ENCODE measurements around the gene RAB5IF.
"Not testable (repeated sequence)": the region's sequence is repeated elsewhere in the genome, so short reads cannot be mapped to it uniquely, and the experiment has no call there.

RAB5IF gene

DNA sequence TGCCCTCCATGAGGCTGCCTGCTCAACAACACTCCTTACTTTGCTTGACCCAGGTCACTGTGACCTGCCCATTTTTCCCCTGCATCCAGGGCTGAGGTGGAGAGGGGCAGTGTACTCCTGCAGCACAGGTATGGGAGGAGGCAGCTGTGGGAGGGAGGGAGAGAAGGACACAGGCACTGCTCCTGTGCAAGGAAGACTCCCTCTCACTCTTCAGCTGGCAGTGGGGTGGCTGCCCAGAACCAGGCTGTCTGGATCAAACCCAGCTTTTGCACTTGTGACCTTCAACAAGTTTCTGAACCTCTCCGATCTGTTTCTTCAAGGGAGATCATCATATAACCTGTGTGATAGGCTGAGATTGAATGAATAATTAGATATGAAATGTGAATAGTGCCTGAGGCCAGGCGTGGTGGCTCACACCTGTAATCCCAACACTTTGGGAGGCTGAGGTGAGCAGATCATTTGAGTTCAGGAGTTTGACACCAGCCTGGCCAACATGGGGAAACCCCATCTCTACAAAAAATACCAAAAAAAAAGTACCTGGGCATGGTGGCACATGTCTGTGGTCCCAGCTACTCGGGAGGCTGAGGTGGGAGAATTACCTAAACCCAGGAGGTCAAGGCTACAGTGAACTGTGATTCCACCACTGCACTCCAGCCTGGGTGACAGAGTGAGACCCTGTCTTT, 18.1 kb upstream of the RAB5IF start:
- DNase-seq: no peak

DNA sequence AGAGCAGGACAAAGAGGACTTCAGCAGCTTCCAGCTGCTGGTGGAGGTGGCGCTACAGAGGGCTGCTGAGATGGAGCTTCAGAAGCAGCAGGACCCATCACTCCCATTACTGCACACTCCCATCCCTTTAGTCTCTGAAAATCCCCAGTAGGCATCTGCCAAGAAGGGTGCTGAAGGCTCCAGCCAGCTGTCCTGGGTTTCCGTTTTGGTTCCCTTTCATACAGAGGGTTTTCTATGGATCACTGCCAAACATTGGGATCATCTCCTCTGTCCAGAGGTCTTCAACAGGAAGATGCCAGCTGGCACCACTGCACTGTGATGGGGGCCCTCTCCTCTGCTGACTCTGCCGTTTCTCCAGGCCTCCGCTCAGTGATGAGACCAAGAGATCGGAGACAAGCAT, 14.3 kb upstream of the RAB5IF start:
- no peak for DNase-seq

DNA sequence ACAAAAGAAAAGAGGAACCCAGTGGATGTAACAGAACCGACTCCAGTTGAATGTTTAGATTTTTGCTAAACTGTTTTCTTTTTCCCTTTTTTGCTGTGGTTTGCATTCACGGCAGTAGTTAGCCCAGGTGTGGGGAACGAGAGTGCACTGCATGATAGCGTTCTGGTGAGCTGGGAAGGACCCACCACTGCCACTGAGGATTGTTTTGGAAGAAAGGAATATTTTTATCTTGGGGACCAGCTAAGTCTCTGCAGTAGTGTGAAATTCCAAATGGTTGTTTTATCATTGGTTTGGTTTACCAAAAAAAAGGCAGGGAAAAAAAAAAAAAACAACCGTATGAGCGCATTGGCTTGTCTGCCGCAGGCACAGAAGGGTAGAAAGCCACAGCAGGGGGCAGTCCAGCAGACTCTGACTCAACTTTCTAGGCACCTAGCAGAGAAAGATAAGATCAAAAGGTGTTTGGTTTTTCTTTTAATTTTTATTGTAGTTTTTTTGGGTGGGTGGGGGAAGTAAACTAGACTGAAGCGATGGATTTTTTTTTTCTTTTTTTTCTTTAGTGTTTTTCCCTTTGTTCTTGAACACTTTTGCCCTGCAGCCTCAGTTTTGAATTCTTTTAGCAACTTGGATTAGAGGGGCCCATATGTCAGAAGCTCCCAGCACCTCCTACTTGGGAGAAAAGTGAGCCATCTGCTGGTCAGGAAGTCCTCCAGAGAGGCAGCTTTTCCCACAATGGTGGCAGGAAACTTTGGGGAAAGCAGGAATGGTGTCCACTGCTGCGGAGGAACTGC, 13.5 kb upstream of the RAB5IF start:
- DNase-seq: peak in 1 of 3 experiments; percentile 59

DNA sequence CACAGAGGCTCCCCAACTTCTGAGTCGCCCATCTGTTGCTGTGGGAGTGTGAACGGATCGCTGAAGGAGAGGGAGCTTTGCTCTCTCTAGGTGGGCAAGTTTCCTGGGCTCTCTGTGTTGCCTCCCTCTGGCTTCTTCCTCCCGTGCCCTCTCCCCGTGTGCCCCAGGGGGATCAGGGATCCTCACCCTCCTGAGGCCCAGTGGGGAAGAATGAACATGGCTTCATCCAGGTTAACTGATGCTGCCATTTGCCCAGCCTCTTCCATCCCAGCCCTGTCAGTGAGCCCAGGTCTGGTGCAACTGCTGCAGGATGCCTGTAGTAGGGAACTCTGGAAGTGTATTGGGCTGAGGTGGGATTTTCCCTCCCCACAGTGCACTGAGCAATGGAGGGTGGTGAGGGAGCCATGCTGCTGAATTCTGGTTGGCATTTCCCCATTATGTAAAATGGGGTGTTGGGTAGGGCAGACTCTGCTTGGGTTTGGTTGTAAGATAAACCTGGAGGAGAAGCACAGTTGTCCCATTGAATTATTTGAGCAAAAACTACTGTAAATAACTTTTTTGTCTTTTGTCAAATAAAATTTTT, 12.1 kb upstream of the RAB5IF start:
- no peak for DNase-seq

DNA sequence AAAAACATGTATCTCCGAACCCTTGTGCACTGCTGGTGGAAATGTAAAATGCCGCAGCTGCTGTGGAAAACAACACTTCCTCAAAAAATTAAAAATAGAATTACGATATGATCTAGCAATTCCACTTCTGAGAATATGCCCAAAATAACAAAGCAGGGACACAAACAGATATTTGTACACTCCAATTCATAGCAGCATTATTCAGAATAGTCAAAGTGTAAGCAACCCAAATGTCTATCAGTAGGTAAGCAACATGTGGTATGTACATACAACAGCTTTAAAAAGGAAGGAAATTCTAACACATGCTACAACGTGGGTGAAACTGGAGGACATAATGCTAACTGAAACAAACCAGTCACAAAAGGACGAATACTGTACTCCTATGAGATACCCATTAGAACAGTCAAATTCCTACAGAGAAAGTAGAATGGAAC, 5.7 kb upstream of the RAB5IF start:
- no peak for DNase-seq

DNA sequence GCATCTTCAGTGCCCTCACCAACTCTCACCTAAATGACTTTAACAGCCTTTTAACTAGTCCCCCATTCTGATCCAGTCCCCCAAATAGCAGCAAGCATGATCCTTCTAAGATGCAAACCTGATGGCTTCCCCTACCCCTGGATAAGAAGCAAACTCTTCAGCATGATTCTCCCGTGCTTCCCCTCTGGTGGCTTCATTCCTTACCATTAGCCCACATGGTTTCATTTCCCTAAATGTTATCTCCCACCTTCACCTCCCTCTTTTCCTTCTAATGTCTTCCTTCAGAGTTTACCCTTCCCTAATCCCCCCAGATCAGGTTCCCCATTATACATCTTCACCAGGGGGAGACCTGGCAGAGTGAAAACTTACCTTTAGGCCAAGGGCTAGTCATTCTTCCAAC, 4.0 kb upstream of the RAB5IF start:
- no peak for DNase-seq

DNA sequence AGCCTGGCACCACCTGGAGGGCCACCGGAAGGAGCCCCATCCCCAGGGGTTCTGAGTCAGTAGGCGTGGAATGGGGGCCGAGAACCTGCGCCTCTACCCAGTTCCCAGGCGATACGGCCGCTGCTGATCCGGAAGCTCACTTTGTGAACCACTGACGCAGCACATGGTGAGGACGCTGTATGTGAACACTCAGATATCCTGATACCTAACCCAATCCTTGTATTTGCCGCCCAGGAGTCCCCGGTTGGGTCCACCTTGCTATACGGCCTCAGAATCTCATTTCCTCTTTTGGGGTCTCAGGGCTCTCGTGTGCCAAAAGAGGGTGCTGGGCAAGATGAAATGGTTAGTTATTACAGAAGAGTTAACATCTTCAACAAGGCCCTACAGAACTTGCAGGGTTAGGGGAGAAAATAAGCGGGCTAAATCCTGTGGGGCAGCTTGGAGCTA, 604 bp upstream of the RAB5IF start:
- peak; percentile 22 to 89 (median 81) for DNase-seq

DNA sequence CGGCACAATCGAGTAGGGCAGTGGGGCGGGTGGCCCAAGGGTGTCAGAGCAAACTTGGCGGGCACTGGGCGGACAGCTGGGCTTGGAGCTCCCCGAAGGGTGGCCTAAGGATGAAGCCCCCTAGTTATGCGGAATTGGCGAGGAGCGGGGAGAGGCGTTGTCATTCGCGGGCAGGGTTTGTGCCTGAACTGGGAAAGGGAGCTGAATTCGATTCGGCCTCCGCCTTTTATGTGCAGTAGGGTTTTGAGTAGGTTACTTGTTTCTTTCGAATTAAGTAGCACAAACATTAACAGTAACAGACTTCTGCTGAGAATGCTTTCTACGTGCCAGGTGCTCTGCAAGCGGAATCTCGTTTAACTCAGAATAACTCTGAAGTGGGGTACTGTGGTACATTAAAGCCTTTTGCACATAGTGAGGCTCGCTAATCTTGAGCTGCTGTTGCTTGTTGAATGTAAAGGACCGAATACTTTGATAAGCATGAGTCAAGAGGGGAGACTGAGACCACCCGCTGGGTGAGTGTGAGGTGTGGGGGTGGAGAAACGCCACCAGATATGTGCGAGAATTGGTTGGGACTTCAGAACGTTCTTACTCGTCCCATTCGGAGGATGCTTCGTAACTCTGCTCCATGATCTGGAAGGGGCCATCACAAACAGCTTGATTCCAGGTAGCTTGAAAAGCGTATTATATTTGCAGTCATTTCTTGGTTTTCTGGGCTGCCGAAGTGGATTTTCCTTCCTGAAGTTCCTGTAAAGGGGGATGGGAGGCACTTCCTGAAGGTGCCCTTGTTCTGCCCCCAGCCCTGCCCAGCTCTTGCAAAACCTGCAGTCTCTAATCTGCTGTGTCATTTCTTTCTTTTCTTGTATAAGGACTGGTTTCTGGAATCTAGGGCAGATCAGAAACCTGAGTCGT, 833 bp downstream of the RAB5IF start:
- DNase-seq: peak in 1 of 3 experiments; percentile 55

DNA sequence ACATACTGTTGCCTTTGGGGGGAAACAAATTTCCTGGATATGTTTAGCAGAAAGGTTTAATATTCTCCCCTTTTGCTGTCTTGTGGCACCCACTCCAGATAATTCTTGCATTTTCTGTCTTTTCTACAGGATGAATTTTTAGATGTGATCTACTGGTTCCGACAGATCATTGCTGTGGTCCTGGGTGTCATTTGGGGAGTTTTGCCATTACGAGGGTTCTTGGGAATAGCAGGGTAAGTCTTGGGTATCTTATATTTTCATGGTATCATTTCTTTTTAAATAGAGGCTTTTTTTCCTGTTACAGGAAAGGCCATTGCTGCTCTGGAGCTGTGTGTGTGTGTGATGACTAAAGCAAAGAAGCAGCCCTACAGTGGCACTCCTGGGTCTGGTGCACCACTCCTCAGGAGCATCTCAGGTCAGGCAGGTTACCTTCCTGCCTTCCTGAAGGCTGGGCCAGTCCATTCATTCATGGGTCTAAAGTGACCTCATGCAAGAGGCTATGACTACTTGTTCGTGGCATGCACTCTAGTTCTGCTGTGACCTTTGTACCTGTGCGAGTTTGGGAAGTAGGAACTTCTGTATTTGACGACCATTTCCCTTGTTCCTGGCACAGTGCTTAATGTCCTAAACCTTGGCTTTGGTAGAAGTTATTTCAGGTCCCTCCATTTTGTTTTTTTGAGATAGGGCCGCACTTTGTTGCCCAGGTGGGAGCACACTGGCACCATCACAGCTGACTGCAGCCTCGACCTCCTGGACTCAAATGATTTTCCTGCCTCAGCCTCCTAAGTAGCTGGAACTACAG, 2.2 kb downstream of the RAB5IF start:
- no peak for DNase-seq

DNA sequence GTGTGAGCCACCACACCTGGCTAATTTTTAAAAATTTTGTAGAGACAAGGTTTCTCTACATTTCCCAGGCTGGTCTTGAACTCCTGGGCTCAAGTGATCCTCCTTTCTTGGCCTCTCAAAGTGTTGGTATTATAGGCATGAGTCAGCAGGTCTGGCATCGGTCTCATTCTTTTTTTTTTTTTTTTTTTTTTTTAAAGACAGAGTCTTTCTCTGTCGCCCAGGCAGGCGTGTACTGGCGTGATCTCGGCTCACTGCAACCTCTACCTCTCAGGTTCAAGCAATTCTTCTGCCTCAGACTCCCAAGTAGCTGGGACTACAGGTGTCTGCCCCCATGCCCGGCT, 2.8 kb downstream of the RAB5IF start:
- not testable (repeated sequence) for DNase-seq

DNA sequence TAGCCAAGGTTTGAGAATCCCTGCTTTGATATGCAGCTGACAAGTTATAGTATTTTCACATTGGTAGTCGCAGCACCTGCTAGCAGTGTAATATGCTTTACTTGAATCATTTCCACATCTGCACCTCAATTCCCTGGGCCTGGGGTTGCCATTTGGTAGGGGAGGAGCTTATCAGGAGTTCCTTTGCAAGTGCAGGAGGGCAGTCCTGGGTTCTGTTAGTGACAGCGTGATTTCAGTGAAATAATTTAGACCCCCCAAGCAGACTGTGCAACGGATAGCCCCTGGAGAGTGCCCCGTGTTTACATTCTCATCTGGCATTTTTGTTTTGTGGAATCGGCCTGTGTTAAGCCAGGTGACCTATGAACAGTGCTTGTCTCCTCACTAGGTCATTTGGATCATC, 6.0 kb downstream of the RAB5IF start:
- no peak for DNase-seq

DNA sequence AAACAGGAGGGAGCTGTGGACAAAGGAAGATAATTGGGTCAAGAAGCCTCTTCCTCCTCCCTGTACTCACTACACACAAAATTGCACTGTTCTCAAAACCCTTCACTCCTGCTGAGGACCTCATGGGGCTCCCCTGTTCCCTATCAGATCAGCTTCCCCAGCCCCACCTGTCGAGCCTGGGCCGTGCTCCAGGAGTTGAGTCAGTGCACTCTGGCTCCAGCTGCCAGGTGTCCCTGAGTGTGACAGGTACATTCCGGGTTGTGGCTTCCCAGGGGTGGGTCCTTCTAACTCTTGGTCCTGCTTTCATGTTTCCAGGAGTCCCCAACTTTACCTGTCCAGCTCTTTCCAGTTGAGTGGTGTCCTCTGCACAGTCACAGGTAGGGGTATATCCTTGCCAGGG, 8.4 kb downstream of the RAB5IF start:
- DNase-seq: no peak

DNA sequence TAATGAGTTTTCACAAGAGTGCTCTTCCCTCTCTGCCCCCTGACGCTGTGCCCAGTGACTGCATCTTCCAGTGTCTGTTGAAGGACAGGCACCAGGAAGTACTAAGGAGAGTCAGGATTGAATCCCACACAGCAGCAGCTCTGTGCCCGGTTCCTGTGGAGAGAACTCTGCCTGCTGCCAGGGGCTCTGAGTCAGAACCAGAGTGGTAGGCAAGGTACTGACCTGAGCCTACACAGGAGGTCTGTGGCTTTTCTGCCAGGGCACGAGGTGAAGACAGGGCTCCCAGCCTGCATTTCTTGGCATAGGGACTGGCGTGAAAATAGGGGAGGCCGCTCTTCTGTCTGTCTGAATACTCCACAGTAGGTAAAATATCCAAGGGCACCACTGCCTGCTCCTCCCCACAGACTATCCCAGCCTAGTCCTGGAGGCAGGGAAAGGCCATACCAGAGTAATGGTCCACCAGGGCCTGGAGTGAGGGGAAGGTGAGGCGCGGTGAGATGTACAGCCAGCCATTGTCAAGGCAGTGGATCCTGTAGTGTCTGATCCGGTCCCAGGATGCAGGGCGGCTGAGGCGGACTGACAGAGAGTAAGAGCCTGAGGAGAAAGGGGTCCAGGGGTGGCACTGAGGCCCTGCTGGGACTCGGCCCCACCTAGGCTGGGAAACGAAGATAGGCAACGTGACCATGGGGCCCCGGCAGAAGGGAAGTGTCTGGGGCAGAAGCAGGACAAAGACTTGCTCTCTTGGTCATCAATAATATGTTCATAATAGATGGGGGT, 9.4 kb downstream of the RAB5IF start:
- DNase-seq: no peak

DNA sequence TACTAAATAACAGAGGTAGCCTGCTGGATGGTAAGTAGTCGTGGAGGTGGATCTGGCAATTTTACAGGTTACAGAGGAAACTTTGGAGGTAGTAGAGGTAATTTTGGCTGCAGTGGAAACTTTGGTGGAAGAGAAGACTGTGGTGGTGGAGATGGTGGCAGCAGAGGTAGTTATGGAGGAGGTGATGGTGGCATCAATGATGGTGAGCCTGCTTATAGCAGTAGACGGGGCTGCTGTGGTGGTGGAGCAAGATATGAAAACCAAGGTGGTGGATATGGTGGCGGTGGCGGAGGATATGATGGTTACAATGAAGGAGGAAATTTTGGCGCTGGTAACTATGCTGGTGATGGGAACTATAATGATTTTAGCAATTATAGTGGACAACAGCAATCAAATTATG, 15.3 kb downstream of the RAB5IF start:
- DNase-seq: no peak

DNA sequence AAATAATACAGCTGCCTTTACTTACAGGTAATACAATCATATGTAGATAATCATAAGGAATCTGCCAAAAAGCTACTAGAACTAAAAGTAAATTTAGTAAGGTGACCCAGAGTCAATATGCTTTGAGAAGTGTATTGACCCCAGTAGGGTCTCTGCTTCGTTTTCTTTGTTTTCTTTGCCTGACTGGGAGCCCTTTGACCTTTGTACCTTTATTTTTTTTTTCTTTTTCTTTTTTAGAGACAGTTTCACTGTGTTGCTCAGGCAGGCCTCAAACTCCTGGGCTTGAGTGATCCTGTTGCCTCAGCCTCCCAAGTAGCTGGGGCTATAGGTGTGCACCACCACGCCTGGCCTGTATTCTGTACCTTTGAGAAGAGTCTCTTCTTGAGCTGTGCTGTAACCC, 17.9 kb downstream of the RAB5IF start:
- no peak for DNase-seq

DNA sequence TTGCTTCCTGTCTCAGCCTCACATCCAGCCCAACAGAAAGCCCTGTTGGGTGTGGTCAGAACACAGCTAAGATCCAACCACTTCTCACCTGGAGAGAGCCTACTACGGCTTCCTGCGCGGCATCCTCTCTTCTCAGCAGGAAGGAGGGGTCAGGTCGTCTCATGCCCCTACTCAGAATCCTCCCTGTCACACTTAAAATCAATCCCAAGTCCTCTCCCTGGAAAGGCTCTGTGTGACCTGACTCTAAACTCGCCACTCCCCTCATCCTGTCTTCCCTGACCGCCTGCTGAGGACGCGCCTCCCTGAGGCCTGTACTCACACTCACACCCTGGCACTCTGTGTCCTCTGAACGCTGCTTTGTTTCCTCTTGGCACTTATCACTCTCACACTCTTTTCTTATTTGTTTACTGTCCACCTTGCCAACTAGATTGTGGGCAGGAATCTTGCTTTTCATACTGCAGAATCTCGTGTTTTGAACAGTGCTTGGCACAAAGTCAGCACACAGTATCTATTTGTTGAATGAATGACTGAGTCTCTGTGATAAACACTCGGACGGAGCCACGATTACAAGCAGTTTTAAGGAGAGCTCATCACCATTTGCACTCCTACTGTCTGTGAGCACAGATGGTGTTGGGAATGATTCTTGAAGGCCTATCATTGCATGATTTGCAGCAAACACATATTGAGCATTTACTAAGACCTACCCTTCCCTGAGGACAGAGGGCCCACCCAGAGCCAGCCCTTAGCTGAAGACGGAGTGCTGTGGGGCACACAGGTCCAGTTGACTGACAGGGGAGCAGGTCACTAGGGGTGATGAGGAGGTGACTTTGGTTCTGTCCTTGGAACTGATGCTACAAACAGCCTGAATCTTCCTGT, 18.7 kb downstream of the RAB5IF start:
- no peak for DNase-seq

DNA sequence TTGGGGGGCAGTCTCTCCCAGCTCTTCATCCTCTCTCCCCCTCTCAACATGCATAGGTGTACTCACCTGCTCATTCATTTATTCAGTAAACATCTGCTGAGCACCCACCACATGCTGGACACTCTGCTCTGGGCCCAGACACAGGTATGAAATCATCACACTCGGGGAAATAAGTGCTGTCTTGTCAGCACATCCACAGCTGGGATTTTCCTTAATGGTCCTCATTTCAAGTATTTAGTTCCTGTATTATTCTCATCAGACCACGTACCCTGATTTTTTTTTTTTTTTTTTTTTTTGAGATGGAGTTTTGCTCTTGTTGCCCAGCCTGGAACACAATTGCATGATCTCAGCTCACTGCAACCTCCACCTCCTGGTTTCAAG, 19.4 kb downstream of the RAB5IF start:
- no peak for DNase-seq

DNA sequence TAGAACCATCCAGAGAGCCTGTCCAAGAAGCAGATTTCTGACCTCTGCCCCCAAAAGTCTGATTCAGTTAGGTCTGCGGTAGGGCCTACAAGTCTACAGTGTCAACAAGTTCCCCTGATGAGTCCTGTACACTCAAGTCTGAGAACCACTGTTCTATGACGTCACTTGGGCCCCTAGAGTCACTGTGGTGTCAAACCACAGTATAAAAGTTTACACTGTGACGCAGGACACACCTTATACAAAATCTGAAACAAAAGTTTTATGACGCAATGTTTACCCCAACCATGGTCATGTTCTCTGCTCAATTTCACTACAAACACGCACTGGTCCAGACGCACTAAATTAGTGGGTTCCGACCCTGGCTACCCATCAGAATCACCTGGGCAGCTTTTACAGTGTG, 22.5 kb downstream of the RAB5IF start:
- no peak for DNase-seq

DNA sequence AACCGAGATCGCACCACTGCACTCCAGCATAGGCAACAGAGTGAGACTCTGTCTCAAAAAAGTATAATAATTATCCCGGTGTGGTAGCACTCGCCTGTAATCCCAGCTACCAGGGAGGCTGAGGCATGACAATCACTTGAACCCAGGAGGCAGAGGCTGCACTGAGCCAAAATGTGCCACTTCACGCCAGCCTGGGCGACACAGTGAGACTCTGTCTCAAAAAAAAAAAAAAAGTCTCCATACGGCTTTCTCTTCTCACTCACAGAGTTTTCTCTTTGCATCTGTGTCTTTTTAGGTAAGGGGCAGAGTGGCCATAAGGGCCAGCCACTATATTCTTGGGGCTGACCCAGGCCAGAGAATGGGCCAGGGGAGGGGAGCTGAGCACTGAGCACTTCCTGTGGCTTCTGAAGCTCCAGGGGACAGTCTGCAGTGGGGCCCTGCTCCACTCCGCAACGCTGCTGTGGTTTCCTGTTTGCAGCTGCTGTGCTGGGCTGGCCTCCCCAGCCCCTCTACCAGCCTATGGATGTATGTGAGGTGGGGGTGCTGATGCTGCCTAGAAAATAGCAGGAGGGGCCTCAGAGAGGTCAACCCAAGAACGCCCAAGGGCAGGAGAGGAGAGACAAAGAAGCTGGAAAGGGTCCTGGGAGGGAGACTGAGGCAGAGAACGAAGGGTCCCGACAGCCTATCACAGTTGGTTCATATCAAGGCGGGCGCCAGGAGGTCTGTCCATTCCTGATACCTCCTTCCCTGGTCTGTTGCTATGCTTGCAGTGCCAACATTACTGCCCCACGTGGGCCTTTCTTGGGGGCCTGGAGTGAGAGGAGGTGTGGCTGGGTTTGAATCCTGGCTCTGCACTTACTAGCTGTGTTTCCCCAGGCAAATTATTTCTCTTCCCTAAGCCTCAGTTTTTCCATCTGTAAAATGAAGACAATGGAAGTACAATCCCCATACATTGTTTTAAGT, 24.4 kb downstream of the RAB5IF start:
- no peak for DNase-seq

Measured in NCI-H1417 (cell line).